GM21723 (cell line): ENCODE measurements around the gene SPTAN1.
"Not testable (repeated sequence)": the region's sequence is repeated elsewhere in the genome, so short reads cannot be mapped to it uniquely, and the experiment has no call there.

ENCODE experiments used
- ATAC-seq: cut with Tn5 transposase; IDR thresholded peaks from one replicate; pipeline ENCODE4 v1.9.1; 2021; ENCODE audit warnings: mild to moderate bottlenecking, moderate library complexity; ENCODE audit not compliant: unreplicated experiment

SPTAN1 gene

DNA sequence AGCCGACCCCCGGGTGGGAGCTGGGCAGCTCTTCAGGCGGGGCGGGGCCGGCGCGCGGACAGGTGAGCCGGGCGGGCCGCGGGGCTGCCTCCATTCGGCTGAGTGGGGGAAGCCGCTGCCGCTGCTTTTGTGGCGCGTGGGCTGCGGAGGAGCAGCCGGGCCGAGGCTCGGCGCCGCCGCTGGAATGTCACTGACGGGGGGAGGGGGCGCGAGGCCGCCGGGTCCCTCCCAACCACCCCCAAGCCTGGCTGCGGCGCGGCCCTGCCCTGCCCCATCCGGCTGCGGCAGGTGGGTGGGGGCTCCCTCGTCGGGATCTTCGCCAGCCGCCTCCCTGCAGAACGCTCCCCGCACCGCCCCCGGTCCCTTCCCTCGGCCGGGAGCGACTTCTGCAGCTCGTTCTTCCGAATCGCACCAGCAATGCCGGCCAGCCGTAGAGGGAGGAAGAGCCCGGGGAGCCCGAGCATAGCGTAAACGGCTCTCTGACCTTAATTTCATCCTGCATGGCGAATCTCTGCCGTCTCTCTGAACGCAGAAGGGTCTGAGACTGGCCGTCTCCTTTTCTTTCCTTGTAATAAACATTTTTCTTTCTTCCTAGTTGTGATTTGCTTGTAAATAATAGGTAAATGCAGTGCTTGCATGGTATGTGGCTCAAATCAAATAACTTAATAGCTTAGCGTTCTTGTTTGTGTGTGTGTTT is 505 bp downstream of the SPTAN1 start:
- ATAC-seq, result peak; percentile 43

DNA sequence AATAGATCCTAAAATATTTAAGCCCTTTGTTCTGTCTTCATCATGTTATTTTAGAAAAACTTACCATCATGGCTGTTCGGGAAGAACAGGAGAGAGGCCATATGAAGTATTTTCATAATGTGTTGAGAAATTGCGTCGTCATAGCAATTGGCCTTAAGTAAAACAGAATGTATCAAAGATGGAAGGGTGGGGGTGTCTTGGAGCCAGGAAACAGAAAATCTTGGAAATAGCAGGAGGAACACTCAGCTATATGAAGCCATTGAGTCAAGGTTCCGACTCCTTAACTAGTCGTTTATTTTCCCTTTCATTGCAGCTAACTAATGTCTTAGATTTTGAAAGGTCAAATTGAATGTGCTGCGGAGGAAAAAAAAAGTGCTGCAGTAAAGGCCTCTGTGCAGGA is 1.3 kb downstream of the SPTAN1 start:
- ATAC-seq, result no peak

DNA sequence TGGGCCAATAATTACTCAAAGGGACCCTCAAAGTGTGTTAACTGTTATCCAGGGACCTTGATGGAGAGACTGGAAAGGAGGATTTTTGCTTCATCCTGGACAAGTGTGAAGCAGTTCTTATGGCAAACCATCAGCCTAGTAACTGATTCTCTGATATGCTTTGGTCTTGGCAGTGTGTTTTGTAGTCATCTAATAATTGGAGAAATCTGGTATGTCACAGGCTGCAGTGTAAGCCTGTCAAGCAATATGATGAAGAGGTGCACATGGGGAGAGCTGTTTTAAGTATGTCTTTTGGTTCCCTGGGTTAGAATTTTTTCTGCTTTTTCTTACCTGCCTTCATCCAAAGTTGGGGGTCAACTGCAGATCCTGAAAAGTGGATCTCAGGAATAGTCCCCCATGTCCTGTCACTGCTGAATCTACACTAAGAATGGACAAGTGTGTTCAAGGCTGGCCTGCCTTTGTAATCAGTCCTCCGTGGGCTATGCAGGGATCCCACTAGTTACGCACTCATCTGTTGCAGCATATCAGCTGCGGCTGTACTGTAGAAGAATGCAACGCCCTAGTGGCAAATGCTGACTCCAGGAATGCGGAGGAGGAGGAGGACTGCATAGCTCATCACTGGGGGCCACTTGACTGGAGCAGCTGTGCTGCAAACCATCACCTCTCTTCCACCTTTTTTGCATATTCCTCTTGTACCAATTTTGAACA is 1.9 kb downstream of the SPTAN1 start:
- ATAC-seq, result no peak

DNA sequence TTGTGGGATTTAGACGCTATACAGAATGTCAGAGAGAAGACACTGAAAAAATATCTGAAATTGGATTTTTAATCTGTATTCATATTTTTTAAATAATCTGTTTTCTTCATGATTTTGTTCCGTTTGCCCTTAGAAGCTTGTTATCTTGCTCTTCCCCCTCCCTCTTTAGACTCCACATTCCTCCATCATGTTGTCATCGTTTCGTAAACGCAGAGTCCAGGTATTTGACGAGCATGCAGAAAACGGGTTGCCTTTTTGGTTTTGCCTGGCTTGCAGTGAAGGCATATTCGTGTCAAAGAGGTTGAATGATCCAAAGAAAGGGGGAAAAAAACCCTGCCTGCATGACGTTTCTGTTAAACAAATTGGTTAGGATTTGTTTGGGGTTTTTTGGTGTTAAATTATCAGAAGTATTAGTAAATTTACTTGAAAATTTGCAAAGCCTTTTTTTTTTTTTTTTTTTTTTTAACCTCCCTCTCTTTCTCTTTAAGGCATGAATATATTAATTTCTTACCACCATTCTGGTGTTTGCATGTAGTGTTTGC is 2.9 kb downstream of the SPTAN1 start:
- ATAC-seq, result no peak

DNA sequence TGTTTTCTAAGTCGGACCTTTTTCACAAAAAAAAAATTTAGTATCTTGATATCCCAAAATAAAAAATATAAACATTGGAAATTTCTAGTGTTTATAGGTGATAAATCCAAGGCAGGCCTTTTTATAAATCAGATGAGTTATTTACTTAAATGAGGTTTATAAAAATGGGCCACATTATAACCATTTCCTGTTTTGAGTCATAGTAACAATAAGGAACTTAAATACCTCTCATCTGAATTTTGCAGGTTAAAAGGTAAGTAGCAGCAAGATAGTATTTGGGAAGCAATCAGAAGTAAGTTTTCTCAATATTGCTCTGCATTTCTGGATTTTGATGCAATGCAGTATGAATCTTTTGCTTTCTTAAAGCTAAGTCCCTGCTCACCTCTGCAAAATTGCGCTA is 3.9 kb downstream of the SPTAN1 start:
- ATAC-seq, result no peak

DNA sequence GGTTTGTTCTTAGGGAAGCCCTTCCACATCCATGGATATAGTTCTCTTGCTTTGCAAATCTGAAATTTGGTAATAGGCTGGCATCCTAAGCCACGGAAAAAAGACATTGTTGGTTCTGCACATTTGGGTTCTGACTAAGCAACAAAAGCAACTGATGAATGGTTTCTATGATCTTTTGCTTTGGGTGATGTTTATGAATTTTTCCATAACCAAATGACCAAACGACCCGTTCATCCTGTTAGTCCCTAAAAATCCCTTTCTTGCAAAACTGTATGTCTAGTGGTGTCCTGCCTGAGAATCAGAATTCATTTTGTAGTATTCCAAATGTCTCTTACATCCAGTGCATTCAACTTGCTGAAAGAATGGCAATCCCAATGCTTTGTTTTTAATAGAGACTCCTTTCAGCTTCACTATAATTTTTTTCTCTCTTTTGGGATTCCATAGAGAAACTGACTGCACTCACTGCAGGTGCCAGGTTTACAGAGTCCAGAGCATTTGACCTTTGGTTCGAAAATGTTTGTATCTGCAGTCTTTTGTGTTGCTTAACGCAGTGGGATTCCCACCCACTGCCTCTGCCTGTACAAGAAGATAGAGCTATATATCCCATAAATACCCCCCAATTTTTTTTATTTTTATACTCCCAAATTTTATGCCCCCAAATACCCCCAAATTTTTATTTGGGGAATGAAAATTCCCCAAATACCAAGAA is 4.7 kb downstream of the SPTAN1 start:
- no peak for ATAC-seq

DNA sequence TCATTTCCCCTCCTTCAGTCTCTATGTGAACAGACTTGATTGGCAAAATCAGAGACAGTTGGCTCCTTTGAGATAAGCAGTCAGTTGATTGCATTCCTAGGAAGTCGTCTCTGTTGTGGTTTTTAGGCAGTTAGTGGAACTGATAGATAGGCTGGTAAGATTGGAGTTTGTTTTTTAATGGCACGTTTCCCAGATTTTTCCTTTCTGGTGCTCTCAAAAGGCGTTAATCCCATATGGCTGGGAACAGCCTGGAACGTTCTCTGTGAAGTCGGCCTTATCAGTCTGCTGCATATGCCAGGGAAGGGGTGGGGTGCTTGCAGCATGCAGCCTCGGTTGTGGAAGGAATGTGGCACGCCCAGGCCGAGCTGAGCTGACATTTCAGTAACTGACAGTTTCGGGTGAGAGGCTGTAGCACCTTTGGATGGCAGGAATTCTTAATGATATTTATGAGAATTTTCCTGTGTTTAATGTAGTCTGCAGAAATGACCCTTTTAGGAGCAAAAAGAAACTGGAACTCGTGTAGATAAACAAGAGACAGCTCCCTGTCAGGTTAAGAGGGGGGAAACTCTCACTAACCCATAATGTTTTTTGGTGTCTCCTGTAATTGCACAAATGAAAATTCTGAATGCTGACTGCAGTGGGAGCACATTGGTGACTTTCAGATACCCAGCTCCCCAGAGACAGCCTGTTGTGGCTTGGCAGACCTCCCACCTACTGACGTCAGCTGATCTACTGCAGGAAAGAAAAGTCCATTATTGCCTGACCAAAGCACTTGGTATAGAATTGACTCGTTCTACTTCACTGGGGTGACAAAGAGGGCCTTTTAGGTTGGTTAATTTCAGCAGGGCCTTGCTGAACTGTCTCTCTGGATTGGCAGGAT is 6.3 kb downstream of the SPTAN1 start:
- ATAC-seq, result peak; percentile 66

DNA sequence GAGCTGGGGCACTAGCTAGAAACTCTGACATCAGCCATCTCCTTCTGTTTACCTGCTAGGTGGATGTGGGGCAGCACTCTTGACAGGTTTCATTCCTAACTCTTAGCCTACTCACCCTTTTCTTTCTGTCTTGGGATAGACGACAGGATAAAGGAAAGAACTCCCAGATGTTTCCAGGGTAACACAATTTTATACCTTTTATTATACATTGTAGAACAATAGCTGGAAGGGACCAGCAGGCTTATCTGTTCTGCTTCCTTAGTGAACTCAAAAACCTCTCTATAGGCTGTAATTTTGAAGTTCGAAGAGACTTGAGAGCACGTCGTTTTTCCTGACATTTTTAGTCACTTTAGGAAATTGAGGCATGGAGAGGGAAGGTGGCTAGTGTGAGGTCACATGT is 13.2 kb downstream of the SPTAN1 start:
- no peak for ATAC-seq

DNA sequence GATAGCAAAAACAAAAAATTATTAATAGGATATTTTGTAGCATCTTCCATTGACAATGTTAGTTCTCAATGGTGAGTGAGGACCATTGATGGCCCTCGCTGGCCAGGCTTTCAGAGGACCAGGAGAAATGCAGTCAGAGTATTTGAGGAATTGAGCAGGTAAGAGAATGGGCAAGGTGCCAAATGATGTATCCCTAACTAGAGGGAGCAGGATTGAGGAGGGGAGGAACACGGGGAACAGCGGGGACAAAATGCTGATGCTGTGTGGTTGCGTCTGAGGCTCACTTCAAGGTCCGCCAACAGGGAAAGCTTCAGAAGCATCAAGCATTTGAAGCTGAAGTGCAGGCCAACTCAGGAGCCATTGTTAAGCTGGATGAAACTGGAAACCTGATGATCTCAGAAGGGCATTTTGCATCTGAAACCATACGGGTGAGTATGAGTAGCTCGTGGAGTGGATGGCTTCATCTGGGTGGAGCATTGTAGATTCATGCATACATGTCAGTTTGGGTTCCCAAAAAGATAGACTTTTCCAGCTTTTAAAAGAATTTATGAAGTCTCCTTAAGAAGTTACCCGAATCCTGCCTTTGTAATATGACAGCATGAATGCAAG is 16.2 kb downstream of the SPTAN1 start:
- no peak for ATAC-seq

DNA sequence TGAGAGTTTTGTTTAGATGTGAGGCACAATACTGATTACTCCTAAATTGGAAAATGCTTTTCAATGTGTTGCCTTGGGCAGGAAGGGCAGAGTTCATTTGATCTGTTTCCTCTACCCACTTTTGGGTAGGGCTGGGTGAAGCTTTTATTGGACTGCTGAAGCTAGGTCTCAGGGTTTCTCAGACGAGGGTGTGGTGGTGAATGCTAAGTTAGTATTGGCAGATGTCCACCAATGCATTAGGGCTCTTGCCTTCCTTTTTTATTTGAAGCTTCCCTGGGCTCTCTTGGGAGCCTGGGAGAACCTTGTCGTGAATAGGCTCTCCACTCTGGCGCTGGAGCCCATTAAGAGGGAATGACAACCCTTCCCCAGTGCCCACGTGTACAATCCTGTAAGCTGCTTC is 23.1 kb downstream of the SPTAN1 start:
- ATAC-seq, result no peak

DNA sequence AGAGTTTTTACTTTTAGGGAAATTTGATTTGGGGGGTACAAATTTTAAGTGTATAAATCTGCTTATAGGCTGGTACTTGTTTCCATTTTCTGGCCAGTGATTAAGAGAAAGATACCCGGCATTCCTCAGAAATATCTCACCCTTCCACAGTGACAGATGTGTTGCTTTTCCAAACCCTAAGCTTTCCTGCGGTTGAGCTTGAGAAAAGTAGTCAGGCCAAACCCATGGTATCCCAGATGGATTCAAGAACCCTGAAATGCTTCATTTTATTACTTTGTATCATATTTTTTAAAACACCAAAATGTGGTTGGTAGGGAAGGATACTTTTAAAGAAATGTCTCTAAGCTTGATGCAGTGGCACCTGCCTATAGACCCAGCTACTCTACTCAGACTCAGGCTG is 23.5 kb downstream of the SPTAN1 start:
- ATAC-seq, result no peak

DNA sequence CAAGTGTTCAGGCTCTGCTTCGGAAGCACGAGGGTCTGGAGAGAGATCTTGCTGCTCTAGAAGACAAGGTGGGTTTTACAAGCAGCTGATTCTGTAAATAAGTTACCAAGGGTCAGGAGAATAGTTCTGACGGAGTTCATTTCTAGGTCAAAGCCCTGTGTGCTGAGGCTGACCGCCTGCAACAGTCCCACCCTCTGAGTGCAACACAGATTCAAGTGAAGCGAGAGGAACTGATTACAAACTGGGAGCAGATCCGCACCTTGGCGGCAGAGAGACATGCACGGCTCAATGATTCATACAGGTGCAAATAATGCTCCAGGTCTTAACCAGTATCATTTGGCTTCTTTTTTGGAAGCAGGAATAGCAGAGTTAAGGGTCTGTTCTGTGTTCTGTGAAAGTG is 24.8 kb downstream of the SPTAN1 start:
- ATAC-seq, result no peak

DNA sequence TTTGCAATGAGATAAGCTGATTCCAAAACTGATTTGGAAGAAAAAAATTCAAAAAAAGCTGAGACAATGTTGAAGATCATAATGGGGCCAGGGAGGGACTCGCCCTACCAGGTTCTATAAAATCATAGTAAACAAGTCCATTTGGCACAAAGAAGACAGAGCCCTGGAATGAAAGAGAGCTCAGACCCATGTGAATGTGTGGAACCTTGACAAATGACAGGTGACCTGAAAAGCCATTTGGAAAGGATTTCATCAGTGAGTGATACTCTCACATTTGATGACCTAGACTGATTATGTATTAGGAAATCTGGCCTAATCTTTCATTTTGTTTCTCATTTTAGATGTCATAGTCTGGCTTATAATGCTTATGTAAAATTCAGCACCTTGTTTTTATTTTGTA is 26.8 kb downstream of the SPTAN1 start:
- no peak for ATAC-seq

DNA sequence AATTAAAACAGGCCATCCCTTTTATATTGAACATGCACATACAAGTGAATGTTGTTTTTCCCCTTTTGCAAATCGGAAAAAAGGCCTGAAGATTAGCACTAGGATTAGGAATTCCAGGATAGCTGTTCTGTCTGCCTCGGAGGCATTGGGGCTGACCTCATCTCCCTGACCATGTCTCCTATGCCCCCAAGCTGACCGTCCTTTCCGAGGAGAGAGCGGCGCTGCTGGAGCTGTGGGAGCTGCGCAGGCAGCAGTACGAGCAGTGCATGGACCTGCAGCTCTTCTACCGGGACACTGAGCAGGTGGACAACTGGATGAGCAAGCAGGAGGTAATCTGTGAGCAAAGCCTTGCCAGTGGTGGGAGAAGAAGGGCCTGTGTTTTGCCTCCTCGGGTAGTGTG is 28.3 kb downstream of the SPTAN1 start:
- ATAC-seq, result no peak

DNA sequence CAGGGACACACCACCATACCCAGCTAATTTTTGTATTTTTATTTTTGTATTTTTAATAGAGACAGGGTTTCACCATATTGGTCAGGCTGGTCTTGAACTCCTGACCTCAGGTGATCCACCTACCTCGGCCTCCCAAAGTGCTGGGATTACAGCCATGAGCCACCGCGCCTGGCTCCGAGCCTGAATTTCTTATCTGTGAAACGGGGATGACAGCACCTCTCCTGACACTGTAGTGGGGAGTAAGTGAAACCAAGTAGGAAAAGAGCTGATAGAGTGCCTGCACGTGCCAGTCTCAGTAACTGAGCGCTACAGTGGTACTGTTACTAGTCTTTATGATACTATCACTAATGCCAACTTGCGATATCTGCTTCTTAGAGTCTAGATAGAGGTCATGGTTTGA is 32.8 kb downstream of the SPTAN1 start:
- not testable (repeated sequence) for ATAC-seq

DNA sequence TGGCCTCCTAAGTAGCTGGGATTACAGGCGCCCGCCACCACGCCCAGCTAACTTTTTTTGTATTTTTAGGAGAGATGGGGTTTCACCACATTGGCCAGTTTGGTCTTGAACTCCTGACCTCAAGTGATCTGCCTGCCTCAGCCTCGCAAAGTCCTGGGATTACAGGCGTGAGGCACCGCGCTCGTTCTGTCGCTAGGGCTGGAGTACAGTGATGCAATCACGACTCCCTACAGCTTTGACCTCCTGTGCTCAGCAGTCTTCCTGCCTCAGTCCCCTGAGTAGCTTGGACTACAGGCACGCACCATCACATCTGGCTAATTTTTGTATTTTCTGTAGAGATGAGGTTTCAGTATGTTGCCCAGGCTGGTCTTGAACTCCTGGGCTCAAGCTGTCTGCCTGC is 34.5 kb downstream of the SPTAN1 start:
- ATAC-seq, result not testable (repeated sequence)

DNA sequence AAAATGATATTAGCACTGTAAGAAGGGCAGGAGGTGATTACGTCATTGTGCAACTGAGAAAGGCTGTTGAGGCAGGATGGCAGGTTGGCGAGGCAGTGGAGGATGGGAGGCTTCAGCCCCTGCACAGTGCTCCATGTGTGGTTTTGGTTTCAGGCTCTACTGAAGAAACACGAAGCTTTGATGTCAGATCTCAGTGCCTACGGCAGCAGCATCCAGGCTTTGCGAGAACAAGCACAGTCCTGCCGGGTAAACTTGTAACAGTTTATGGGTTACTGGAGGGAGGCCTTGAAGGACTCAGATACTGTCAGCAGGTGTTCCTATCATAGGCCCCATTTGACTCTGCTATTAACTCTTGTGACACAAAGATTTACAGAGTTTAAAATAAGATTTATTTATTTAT is 35.1 kb downstream of the SPTAN1 start:
- ATAC-seq, result no peak

DNA sequence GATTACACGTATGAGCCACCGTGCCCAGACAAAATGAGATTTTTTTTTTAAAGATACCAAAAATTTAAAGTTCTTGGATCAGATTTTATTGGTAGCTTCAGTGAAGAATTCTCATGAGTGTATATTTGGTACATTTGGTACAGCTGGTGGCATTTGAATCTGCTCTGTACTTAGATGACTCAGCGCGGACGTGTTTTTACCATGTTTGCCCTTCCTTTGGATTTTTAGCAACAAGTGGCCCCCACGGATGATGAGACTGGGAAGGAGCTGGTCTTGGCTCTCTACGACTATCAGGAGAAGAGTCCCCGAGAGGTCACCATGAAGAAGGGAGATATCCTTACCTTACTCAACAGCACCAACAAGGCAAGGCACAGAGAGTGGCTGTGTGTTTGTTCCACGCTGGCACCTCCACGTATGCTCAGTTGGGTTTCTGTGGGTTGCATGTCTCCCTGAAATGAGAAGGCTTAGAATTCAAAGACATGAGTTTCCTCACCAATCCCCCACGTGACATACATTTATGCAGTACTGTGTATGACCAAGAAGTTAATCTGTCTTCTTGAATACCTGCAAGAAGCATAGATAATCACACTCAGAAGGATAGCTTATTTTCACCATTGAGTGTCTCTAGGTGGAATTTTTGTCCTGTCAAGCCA is 36.3 kb downstream of the SPTAN1 start:
- ATAC-seq, result no peak

DNA sequence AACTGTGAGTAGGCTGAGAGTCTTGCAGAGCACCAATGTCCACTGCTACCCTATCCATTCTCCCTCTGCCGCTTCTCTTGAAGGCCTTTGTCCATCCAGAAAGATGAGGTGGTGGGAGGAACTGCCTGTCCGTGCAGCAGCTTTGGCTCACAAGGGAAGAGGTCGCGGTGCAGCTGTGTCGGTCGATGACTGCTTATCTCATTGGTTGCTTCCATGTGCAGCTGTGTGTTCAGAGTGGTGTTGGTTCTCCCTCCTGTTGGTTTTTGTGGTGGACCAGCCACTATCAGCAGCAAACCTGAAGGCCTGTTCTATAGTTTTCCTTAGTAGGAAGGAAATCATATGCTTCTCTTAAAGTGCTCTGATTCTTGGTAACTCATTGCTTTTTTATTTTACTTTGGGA is 40.7 kb downstream of the SPTAN1 start:
- ATAC-seq, result no peak

DNA sequence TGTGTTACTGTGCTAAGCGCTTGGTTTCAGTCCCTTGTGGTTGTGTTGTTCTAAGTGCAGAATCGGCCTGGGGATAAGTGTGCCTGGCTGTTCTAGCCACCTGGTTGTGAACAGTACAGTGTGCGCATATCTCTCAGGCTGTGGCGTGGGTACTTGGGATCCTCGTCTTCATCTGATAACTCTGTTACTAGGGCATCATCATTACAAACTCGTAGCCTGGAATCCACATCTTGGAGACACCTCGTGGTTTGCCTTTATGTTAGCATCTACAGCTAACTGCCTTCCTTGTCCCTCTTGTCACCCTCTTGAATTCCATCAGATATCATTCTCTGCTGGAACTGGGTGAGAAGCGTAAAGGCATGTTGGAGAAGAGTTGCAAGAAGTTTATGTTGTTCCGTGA is 41.5 kb downstream of the SPTAN1 start:
- ATAC-seq, result no peak
